Nephron (organoid): ENCODE data around the gene LCE3C.
"Not testable (repeated sequence)": the region's sequence is repeated elsewhere in the genome, so short reads cannot be mapped to it uniquely, and the experiment has no call there.

ENCODE experiments used
- H3K27ac Mint-ChIP-seq, 3 experiments: 2 replicates each; pipeline ENCODE4 v1.8.0; 2020; ENCODE audit warnings: mixed read lengths in 3 of 3, mild to moderate bottlenecking in 2 of 3, moderate library complexity in 1 of 3
- H3K27me3 Mint-ChIP-seq: 2 replicates; pipeline ENCODE4 v1.8.0; 2021; ENCODE audit warnings: low read depth, mild to moderate bottlenecking, moderate library complexity, mixed read lengths
- H3K36me3 Mint-ChIP-seq: 2 replicates; pipeline ENCODE4 v1.8.0; 2020; ENCODE audit warnings: low read depth, mixed read lengths
- H3K4me1 Mint-ChIP-seq: 2 replicates; pipeline ENCODE4 v1.8.0; 2020; ENCODE audit warnings: mixed read lengths
- H3K4me3 Mint-ChIP-seq, 3 experiments: 2 replicates each; pipeline ENCODE4 v1.8.0; 2020; ENCODE audit warnings: mild to moderate bottlenecking in 3 of 3, mixed read lengths in 3 of 3, moderate library complexity in 2 of 3
- H3K9me3 Mint-ChIP-seq: 2 replicates; pipeline ENCODE4 v1.8.0; 2020; ENCODE audit warnings: mixed read lengths
- CTCF ChIP-seq, 3 experiments: fragments of 200-600 bp; sonication (generic); IDR thresholded peaks; one replicate each; pipeline ENCODE4 v1.5.0; 2021; ENCODE audit warnings: antibody characterized with exemption in 3 of 3; ENCODE audit not compliant: unreplicated experiment in 3 of 3

Gene LCE3C

GRCh38 chr1:152599934-152600333 is at the start of gene LCE3C:
Gene LCE3C, plus strand, starts transcription at chr1:152600234. Its CDS starts 498 bp downstream, at chr1:152600732.
- no peak within 1 kb of the TSS for H3K4me3 Mint-ChIP-seq
- H3K4me1 Mint-ChIP-seq = no peaks in the 10 kb centered on the region
- H3K27ac Mint-ChIP-seq = no peak within 1 kb of the TSS
- no peak for TF ChIP-seq CTCF (IDR thresholded peaks at IDR 0.05; ENCODE audit: unreplicated experiment in 3 of 3)
- no peaks in the 10 kb centered on the region for H3K36me3 Mint-ChIP-seq
- no peaks in the 10 kb centered on the region for H3K27me3 Mint-ChIP-seq
- peaks cover 24% of the 10 kb centered on the region for H3K9me3 Mint-ChIP-seq

GRCh38 chr1:152565115-152565514 is 34.9 kb upstream of the LCE3C start:
- no peak overlapping the region for H3K4me3 Mint-ChIP-seq
- no peak for TF ChIP-seq CTCF (IDR thresholded peaks at IDR 0.05; ENCODE audit: unreplicated experiment in 3 of 3)
- H3K9me3 Mint-ChIP-seq = peaks cover 69% of the 10 kb centered on the region
- no peaks in the 10 kb centered on the region for H3K4me1 Mint-ChIP-seq
- H3K36me3 Mint-ChIP-seq = no peaks in the 10 kb centered on the region
- H3K27ac Mint-ChIP-seq = no peak overlapping the region
- no peaks in the 10 kb centered on the region for H3K27me3 Mint-ChIP-seq

GRCh38 chr1:152565535-152566215 is 34.4 kb upstream of the LCE3C start:
- H3K4me3 Mint-ChIP-seq = no peak overlapping the region
- H3K27ac Mint-ChIP-seq = no peak overlapping the region
- no peaks in the 10 kb centered on the region for H3K27me3 Mint-ChIP-seq
- no peaks in the 10 kb centered on the region for H3K4me1 Mint-ChIP-seq
- H3K36me3 Mint-ChIP-seq = no peaks in the 10 kb centered on the region
- no peak for TF ChIP-seq CTCF (IDR thresholded peaks at IDR 0.05; ENCODE audit: unreplicated experiment in 3 of 3)
- peaks cover 70% of the 10 kb centered on the region for H3K9me3 Mint-ChIP-seq

- no peak within 1 kb of the TSS for H3K27ac Mint-ChIP-seq
- H3K4me3 Mint-ChIP-seq = no peak within 1 kb of the TSS
- H3K4me1 Mint-ChIP-seq = no peaks in the 10 kb centered on the region
- no peaks in the 10 kb centered on the region for H3K27me3 Mint-ChIP-seq
- H3K36me3 Mint-ChIP-seq = no peaks in the 10 kb centered on the region
- no peak for TF ChIP-seq CTCF (IDR thresholded peaks at IDR 0.05; ENCODE audit: unreplicated experiment in 3 of 3)
- H3K9me3 Mint-ChIP-seq = peaks cover 71% of the 10 kb centered on the region
Measured at GRCh38 chr1:152566681-152567080, 33.4 kb upstream of the LCE3C start, which contains the start of gene LCE3E. Gene LCE3E, minus strand, starts transcription at chr1:152566780. Its CDS starts 572 bp downstream, at chr1:152566208.

GRCh38 chr1:152577168-152577567 is 22.9 kb upstream of the LCE3C start:
- no peak overlapping the region for H3K27ac Mint-ChIP-seq
- H3K4me1 Mint-ChIP-seq = no peaks in the 10 kb centered on the region
- H3K9me3 Mint-ChIP-seq = peaks cover 42% of the 10 kb centered on the region
- H3K36me3 Mint-ChIP-seq = no peaks in the 10 kb centered on the region
- TF ChIP-seq CTCF (IDR thresholded peaks at IDR 0.05; ENCODE audit: unreplicated experiment in 3 of 3) = no peak
- H3K27me3 Mint-ChIP-seq = no peaks in the 10 kb centered on the region
- no peak overlapping the region for H3K4me3 Mint-ChIP-seq

- not testable (repeated sequence) for H3K36me3 Mint-ChIP-seq, H3K4me3 Mint-ChIP-seq, H3K27ac Mint-ChIP-seq, H3K4me1 Mint-ChIP-seq, H3K27me3 Mint-ChIP-seq
- H3K9me3 Mint-ChIP-seq = peaks cover 31% of the 10 kb centered on the region
Measured at GRCh38 chr1:152579526-152579925, 20.5 kb upstream of the LCE3C start.
